Heart left ventricle (tissue), 16 donors: ENCODE results near the gene BAMBI. TPM values are rescaled to one million over a fixed set of nuclear protein-coding genes. Genes with fewer than 3 reads are reported as not detected.
A peak's percentile ranks its signal among the peaks of the same experiment; 100 is the strongest.

Experiments
- ATAC-seq, 4 donors: fragments of 200-7000 bp; cut with Tn5 transposase; one replicate each; pipeline ENCODE4 v1.9.1; 2020 to 2022; ENCODE audit warnings: moderate library complexity in 4 of 4, mild to moderate bottlenecking in 3 of 4, moderate number of reproducible peaks in 1 of 4
- DNase-seq, 5 donors: peaks; one replicate each; pipeline ENCODE4 v3.0.0-alpha.2; 2020
- H3K27ac ChIP-seq, 12 donors: fragments of 200-600 bp; sonication (generic) in 4 of 12; one replicate each; pipeline versions ENCODE4 v1.5.0 to v1.8.0; 2016 to 2022; ENCODE audit warnings: mild to moderate bottlenecking in 2 of 12
- H3K27me3 ChIP-seq, 9 donors: fragments of 200-600 bp; sonication (generic) in 2 of 9; one replicate each; pipeline versions ENCODE4 v1.5.1 to v1.8.0; 2016 to 2022; ENCODE audit warnings: mild to moderate bottlenecking in 3 of 9
- H3K36me3 ChIP-seq, 9 donors: fragments of 200-600 bp; sonication (generic) in 2 of 9; one replicate each; pipeline versions ENCODE4 v1.5.0 to v1.8.0; 2018 to 2022; ENCODE audit warnings: mild to moderate bottlenecking in 2 of 9
- H3K4me1 ChIP-seq, 12 donors: fragments of 200-600 bp; sonication (generic) in 4 of 12; one replicate each; pipeline versions ENCODE4 v1.5.0 to v1.8.0; 2016 to 2022; ENCODE audit warnings: mild to moderate bottlenecking in 3 of 12
- H3K4me3 ChIP-seq, 12 donors: fragments of 200-600 bp; sonication (generic) in 4 of 12; one replicate each; pipeline versions ENCODE4 v1.5.0 to v1.8.0; 2017 to 2022; ENCODE audit warnings: mild to moderate bottlenecking in 9 of 12, moderate library complexity in 4 of 12
- H3K9me3 ChIP-seq, 12 donors: fragments of 200-600 bp; sonication (generic) in 4 of 12; one replicate each; pipeline versions ENCODE4 v1.5.0 to v1.8.0; 2016 to 2022; ENCODE audit warnings: mild to moderate bottlenecking in 1 of 12
- CTCF ChIP-seq, 12 donors: fragments of 200-600 bp; sonication (generic) in 4 of 12; IDR thresholded peaks; one replicate each; pipeline versions ENCODE4 v1.5.0 to v1.8.0; 2018 to 2022; ENCODE audit warnings: antibody characterized with exemption in 12 of 12, mild to moderate bottlenecking in 5 of 12
- POLR2A ChIP-seq, 2 donors: fragments of 450-650 bp; IDR thresholded peaks; one replicate each; pipeline ENCODE4 v1.6.1; 2017; ENCODE audit warnings: antibody characterized with exemption in 2 of 2, mild to moderate bottlenecking in 2 of 2, moderate library complexity in 2 of 2
- whole genome bisulfite sequencing, 4 donors: extraction: QIAGEN DNeasy Blood & Tissue Kit in 2 of 4; methylation state at CpG; one replicate each; pipeline versions ENCODE4 v1.1.5 to v1.1.7; 2013 to 2018; 5-methylcytosine and 5-hydroxymethylcytosine counted together
- intact Hi-C, 10 donors: fragments of 100-400 bp; cut with DNase I; formaldehyde crosslinking; loops; one replicate each; pipeline versions ENCODE4 v1.11.1 to v1.14.2; 2022
- polyA plus RNA-seq, 2 donors: library from polyadenylated mRNA; stranded (reverse); fragments of 200-250 nt; gene quantifications; one replicate each; pipeline ENCODE4 v1.2.3, GENCODE V29; 2013
- total RNA-seq, 9 donors: library from RNA; depleted of rRNA in 2 of 9; stranded (reverse); fragments of >200 nt in 2 of 9; fragmentation: NEBNext Ultra II Directional in 3 of 9; extraction: Animal tissue kit (Norgen Biotek cat#: 25700) in 3 of 9; gene quantifications; one replicate each; pipeline versions ENCODE4 v1.1.0 to v1.2.4, GENCODE V29; 2016 to 2023
- donor health status: ischemic (EF 13 %, LVEDD 7.1; RV severe dilation, severe dysfunction).
- donor health status: healthy with polysubstance abuse.
- donor health status: DM: no; HTN: yes; CAD: no.
- donor health status: DM: no; HTN: no; CAD: no.
- donor health status: ischemic (EF 25% LVEDD 6.9; RV normal size, moderate dysfunction).
- donor health status: ischemic (EF 25% LVEDD 5.7; RV mildly dilated, moderate dysfunction).
- donor health status: healthy.
- donor health status: DM: yes; HTN: yes; CAD: no.
- donor health status: ischemic (EF 35%, LVEDD 5.7; RV mildly dilated, moderate dysfunction).
- donor health status: nonischemic (EF 11% LVEDD 7.7; RV severe dilation, severe dysfunction).
- donor health status: DM: yes; HTN: yes; CAD: no.
- donor health status: PGD.
- donor health status: ischemic (EF 29% LVEDD 5.4; RV normal size, mild dysfunction).
- donor health status: nonischemic (EF 23%, LVEDD 6.1; RV moderate dilation, normal function).

The BAMBI gene
- total and polyA plus RNA-seq, 11 donors = 5.3 to 53.3 (median 24.8) TPM

- Histone ChIP-seq H3K36me3 (peaks cover 0 to 30% (median 0%) of the 10 kb centered on the region in 9 donors), H3K9me3 (no peaks in the 10 kb centered on the region), H3K27me3 (peaks cover 0 to 64% (median 5%) of the 10 kb centered on the region in 9 donors), H3K4me1 (peaks cover 0 to 44% (median 21%) of the 10 kb centered on the region in 12 donors), H3K27ac (peak overlapping the region in 11 of 12 donors; percentile 39 to 90 (median 78)), H3K4me3 (peak overlapping the region; percentile 66 to 97 (median 84))
- DNase-seq (no peak), ATAC-seq (no peak)
- TF ChIP-seq POLR2A (IDR thresholded peaks at IDR 0.05) = no peak
- TF ChIP-seq CTCF (IDR thresholded peaks at IDR 0.05) = peak in 8 of 12 donors; percentile 16 to 49 (median 34)
- intact Hi-C loops = loop anchor here in 9 of 10 donors (2.0 to 10.0 kb wide), 12 partner anchors 125 to 628 kb away; no protein-coding TSS in a partner anchor
- WGBS, 4 donors = 6 to 11% (median 8%) methylated on average over 15 of the region's 15 CpGs
Measured at GRCh38 chr10:28679581-28680357, 2.4 kb downstream of the BAMBI start.

- no peak for ATAC-seq
- intact Hi-C loops = loop anchor here in 2 of 10 donors (2.0 to 10.0 kb wide), 2 partner anchors 124 to 216 kb away; no protein-coding TSS in a partner anchor
- Histone ChIP-seq H3K9me3 (no peaks in the 10 kb centered on the region), H3K27me3 (peaks cover 0 to 58% (median 4%) of the 10 kb centered on the region in 9 donors), H3K4me1 (peaks cover 0 to 49% (median 21%) of the 10 kb centered on the region in 12 donors), H3K27ac (peak overlapping the region in 7 of 12 donors; percentile 68 to 90 (median 86)), H3K36me3 (peaks cover 0 to 30% (median 0%) of the 10 kb centered on the region in 9 donors), H3K4me3 (peak overlapping the region in 11 of 12 donors; percentile 66 to 97 (median 84))
- 4 to 17% (median 6%) methylated on average over 1 of the region's 1 CpG for WGBS, 4 donors
- DNase-seq = no peak
- TF ChIP-seq POLR2A (IDR thresholded peaks at IDR 0.05) (no peak), CTCF (IDR thresholded peaks at IDR 0.05) (peak in 1 of 12 donors; percentile 3)
Measured at GRCh38 chr10:28680358-28680752, 3.0 kb downstream of the BAMBI start.

- DNase-seq (peak in 1 of 5 donors; percentile 36), ATAC-seq (no peak)
- H3K27me3 ChIP-seq = peaks cover 0 to 50% (median 3%) of the 10 kb centered on the region in 9 donors
- H3K27ac ChIP-seq = peak overlapping the region in 5 of 12 donors; percentile 3 to 87 (median 78)
- peaks cover 0 to 30% (median 0%) of the 10 kb centered on the region in 9 donors for H3K36me3 ChIP-seq
- peaks cover 0 to 49% (median 21%) of the 10 kb centered on the region in 12 donors for H3K4me1 ChIP-seq
- H3K9me3 ChIP-seq = no peaks in the 10 kb centered on the region
- TF ChIP-seq POLR2A (IDR thresholded peaks at IDR 0.05) = no peak
- no peak for TF ChIP-seq CTCF (IDR thresholded peaks at IDR 0.05)
- 49 to 62% (median 58%) methylated on average over 6 of the region's 6 CpGs for WGBS, 4 donors
- peak overlapping the region in 5 of 12 donors; percentile 83 to 97 (median 88) for H3K4me3 ChIP-seq
- intact Hi-C loops = loop anchor here in 2 of 10 donors (2.0 to 10.0 kb wide), 2 partner anchors 123 to 215 kb away; no protein-coding TSS in a partner anchor
Measured at GRCh38 chr10:28681291-28681763, 4.0 kb downstream of the BAMBI start.
